IMR-90 (cell line): ENCODE data around the gene LSM14B.

Experiments used
- BHLHE40 ChIP-seq: fragments of 150-350 bp; IDR thresholded peaks from 2 replicates; pipeline ENCODE4 v1.6.1; 2016; ENCODE audit warnings: mild to moderate bottlenecking, low read depth, low read length
- MXI1 ChIP-seq: IDR thresholded peaks from 2 replicates; pipeline ENCODE4 v1.6.1; 2012; ENCODE audit warnings: low read depth, mild to moderate bottlenecking, low read length, moderate library complexity, borderline replicate concordance
- POLR2A ChIP-seq: IDR thresholded peaks from 2 replicates; pipeline ENCODE4 v1.6.1; 2012; ENCODE audit warnings: mild to moderate bottlenecking, low read depth, low read length
- RAD21 ChIP-seq: IDR thresholded peaks from 2 replicates; pipeline ENCODE4 v1.6.1; 2012; ENCODE audit warnings: low read length, improper control_type of control experiment
- RFX5 ChIP-seq: IDR thresholded peaks from 2 replicates; pipeline ENCODE4 v1.8.0; 2012; ENCODE audit warnings: low read depth, mild to moderate bottlenecking, low read length, moderate library complexity
- SMC3 ChIP-seq: fragments of 150-350 bp; IDR thresholded peaks from 2 replicates; pipeline ENCODE4 v1.6.1; 2016; ENCODE audit warnings: low read depth, mild to moderate bottlenecking, antibody characterized with exemption, low read length, moderate library complexity
- TF ChIP-seq, protein P1 (sequence below): conservative IDR thresholded peaks from 2 replicates; pipeline ENCODE4 v1.5.1; 2012; ENCODE audit warnings: mild to moderate bottlenecking, low read depth, low read length, improper control_type of control experiment
- TF ChIP-seq, protein P2 (sequence below): fragments of 150-350 bp; IDR thresholded peaks from 2 replicates; pipeline ENCODE4 v1.6.1; 2016; ENCODE audit warnings: low read depth, mild to moderate bottlenecking, low read length, moderate library complexity, borderline replicate concordance

DNA sequence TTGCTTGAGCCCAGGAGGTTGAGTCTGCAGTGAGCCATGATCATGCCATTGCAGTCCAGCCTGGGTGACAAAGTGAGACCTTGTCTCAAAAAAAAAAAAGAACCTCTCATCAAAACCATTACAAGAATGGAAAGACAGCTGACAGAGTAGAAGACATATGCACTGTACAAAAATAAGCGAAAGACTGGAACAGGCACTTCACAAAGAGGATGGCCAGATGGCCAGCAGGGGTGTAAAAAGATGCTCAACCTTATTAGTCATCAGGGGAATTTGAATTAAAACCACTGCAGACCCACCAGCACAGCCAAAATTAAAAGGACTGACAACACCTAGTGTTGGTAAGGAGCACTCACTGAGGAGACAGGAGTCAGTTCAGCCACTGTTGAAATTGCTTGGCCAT lies 43.1 kb upstream of the LSM14B start:
- TF ChIP-seq, protein P1, sequence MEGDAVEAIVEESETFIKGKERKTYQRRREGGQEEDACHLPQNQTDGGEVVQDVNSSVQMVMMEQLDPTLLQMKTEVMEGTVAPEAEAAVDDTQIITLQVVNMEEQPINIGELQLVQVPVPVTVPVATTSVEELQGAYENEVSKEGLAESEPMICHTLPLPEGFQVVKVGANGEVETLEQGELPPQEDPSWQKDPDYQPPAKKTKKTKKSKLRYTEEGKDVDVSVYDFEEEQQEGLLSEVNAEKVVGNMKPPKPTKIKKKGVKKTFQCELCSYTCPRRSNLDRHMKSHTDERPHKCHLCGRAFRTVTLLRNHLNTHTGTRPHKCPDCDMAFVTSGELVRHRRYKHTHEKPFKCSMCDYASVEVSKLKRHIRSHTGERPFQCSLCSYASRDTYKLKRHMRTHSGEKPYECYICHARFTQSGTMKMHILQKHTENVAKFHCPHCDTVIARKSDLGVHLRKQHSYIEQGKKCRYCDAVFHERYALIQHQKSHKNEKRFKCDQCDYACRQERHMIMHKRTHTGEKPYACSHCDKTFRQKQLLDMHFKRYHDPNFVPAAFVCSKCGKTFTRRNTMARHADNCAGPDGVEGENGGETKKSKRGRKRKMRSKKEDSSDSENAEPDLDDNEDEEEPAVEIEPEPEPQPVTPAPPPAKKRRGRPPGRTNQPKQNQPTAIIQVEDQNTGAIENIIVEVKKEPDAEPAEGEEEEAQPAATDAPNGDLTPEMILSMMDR = no peak
- TF ChIP-seq, protein P2, sequence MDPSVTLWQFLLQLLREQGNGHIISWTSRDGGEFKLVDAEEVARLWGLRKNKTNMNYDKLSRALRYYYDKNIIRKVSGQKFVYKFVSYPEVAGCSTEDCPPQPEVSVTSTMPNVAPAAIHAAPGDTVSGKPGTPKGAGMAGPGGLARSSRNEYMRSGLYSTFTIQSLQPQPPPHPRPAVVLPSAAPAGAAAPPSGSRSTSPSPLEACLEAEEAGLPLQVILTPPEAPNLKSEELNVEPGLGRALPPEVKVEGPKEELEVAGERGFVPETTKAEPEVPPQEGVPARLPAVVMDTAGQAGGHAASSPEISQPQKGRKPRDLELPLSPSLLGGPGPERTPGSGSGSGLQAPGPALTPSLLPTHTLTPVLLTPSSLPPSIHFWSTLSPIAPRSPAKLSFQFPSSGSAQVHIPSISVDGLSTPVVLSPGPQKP = no peak
- TF ChIP-seq RFX5 (no peak), RAD21 (no peak), SMC3 (no peak), POLR2A (no peak), MXI1 (no peak), BHLHE40 (no peak)
